Measurements from ENCODE around the gene PSMB10.
"Not testable (repeated sequence)": the region's sequence is repeated elsewhere in the genome, so short reads cannot be mapped to it uniquely, and the experiment has no call there.

The PSMB10 gene

GRCh38 chr16:67975321-67976105, 38.9 kb upstream of the PSMB10 start:
- TF ChIP-seq EZH2phosphoT487 (IDR thresholded peaks at IDR 0.05; ENCODE audit: borderline replicate concordance) (no peak), CTCF (conservative IDR thresholded peaks at IDR 0.05; ENCODE audit: low read length) (no peak)
- Histone ChIP-seq H3K9ac (ENCODE audit: low read depth, low read length, poor library complexity, severe bottlenecking) (no peak overlapping the region), H3K4me3 (ENCODE audit: low read length, poor library complexity, severe bottlenecking) (no peak overlapping the region)

GRCh38 chr16:67972285-67972684, 35.6 kb upstream of the PSMB10 start:
- H3K9me2 ChIP-seq (replicated peaks; ENCODE audit: low read depth, low read length); H3F3A ChIP-seq (ENCODE audit: low read depth); H3K9ac ChIP-seq (ENCODE audit: low read depth, low read length, poor library complexity, severe bottlenecking); H3K36me3 ChIP-seq (ENCODE audit: insufficient read depth, low read length); H3K4me2 ChIP-seq (ENCODE audit: low read depth, low read length, poor library complexity, severe bottlenecking); H4K20me1 ChIP-seq (ENCODE audit: insufficient read depth, low read length, poor library complexity, severe bottlenecking); H2AFZ ChIP-seq (ENCODE audit: low read length); H3K27me3 ChIP-seq (ENCODE audit: insufficient read depth, low read length, poor library complexity, severe bottlenecking); H3K4me3 ChIP-seq (ENCODE audit: low read length, poor library complexity, severe bottlenecking); H3K9me3 ChIP-seq (ENCODE audit: insufficient read depth, low read depth, low read length); H3K79me2 ChIP-seq (ENCODE audit: insufficient read depth, low read length): not testable (repeated sequence)
- peaks cover 14% of the 10 kb centered on the region for H3K4me1 ChIP-seq (ENCODE audit: insufficient read depth, low read length, poor library complexity, severe bottlenecking)

More at GRCh38 chr16:67975321-67976105, 38.9 kb upstream of the PSMB10 start:
- H3K4me2 ChIP-seq (ENCODE audit: low read depth, low read length, poor library complexity, severe bottlenecking), result no peak overlapping the region
- no peaks in the 10 kb centered on the region for H4K20me1 ChIP-seq (ENCODE audit: insufficient read depth, low read length, poor library complexity, severe bottlenecking)
- H3K9me2 ChIP-seq (replicated peaks; ENCODE audit: low read depth, low read length), result no peaks in the 10 kb centered on the region
- no peaks in the 10 kb centered on the region; the same call in 1 of the 2 replicates for H3F3A ChIP-seq (ENCODE audit: low read depth)
- H3K9me3 ChIP-seq (ENCODE audit: insufficient read depth, low read depth, low read length), result no peaks in the 10 kb centered on the region
- H3K79me2 ChIP-seq (ENCODE audit: insufficient read depth, low read length), result no peaks in the 10 kb centered on the region
- H3K36me3 ChIP-seq (ENCODE audit: insufficient read depth, low read length), result no peaks in the 10 kb centered on the region
- H3K4me1 ChIP-seq (ENCODE audit: insufficient read depth, low read length, poor library complexity, severe bottlenecking), result no peaks in the 10 kb centered on the region
- no peak overlapping the region for H2AFZ ChIP-seq (ENCODE audit: low read length)
- H3K27me3 ChIP-seq (ENCODE audit: insufficient read depth, low read length, poor library complexity, severe bottlenecking), result no peaks in the 10 kb centered on the region

GRCh38 chr16:67971111-67971510, 34.5 kb upstream of the PSMB10 start:
- no peaks in the 10 kb centered on the region; the same call in 1 of the 2 replicates for H3F3A ChIP-seq (ENCODE audit: low read depth)
- H3K9ac ChIP-seq (ENCODE audit: low read depth, low read length, poor library complexity, severe bottlenecking), result no peak overlapping the region
- TF ChIP-seq EZH2phosphoT487 (IDR thresholded peaks at IDR 0.05; ENCODE audit: borderline replicate concordance) (no peak), CTCF (conservative IDR thresholded peaks at IDR 0.05; ENCODE audit: low read length) (no peak)

More at GRCh38 chr16:67971111-67971510, 34.5 kb upstream of the PSMB10 start:
- Histone ChIP-seq H3K4me2 (ENCODE audit: low read depth, low read length, poor library complexity, severe bottlenecking) (no peak overlapping the region), H3K9me2 (replicated peaks; ENCODE audit: low read depth, low read length) (no peaks in the 10 kb centered on the region), H3K9me3 (ENCODE audit: insufficient read depth, low read depth, low read length) (no peaks in the 10 kb centered on the region), H3K4me1 (ENCODE audit: insufficient read depth, low read length, poor library complexity, severe bottlenecking) (peaks cover 18% of the 10 kb centered on the region), H2AFZ (ENCODE audit: low read length) (no peak overlapping the region), H3K4me3 (ENCODE audit: low read length, poor library complexity, severe bottlenecking) (no peak overlapping the region), H4K20me1 (ENCODE audit: insufficient read depth, low read length, poor library complexity, severe bottlenecking) (no peaks in the 10 kb centered on the region), H3K79me2 (ENCODE audit: insufficient read depth, low read length) (no peaks in the 10 kb centered on the region), H3K36me3 (ENCODE audit: insufficient read depth, low read length) (no peaks in the 10 kb centered on the region), H3K27me3 (ENCODE audit: insufficient read depth, low read length, poor library complexity, severe bottlenecking) (no peaks in the 10 kb centered on the region)

Measured in Loucy (cell line).